K562 (cell line): ENCODE data around the gene FAM217B. TPM values are rescaled to one million over a fixed set of nuclear protein-coding genes. Genes with fewer than 3 reads are reported as not detected.

Experiments
- ATAC-seq: fragments of 200-7000 bp; cut with Tn5 transposase; 3 replicates; pipeline ENCODE4 v1.9.1; 2020; ENCODE audit warnings: moderate library complexity
- BruUV-seq: library from RNA; stranded (reverse); fragments of 400-500 nt; replicated peaks from 2 replicates; lab custom pipeline; 2021; lab: Mats Ljungman, UMichigan
- CTCF ChIA-PET: fragments of 300-600 bp; formaldehyde crosslinking; extraction: SDS; loops from one replicate; lab custom pipeline; 2021; ENCODE audit warnings: low intra/inter-chr PET ratio; lab: Yijun Ruan, JAX
- POLR2A ChIA-PET: fragments of 300-600, 350-650 bp; sonication (Branson Sonifier 250); formaldehyde crosslinking; extraction: SDS; loops from one replicate; lab custom pipeline; 2021; ENCODE audit warnings: antibody characterized with exemption, inconsistent platforms; lab: Yijun Ruan, JAX
- DNase-seq, 4 experiments: peaks; one replicate each; pipeline versions ENCODE4 v3.0.0 to v3.0.0-alpha.2; 2011 to 2018; ENCODE audit warnings: low spot score in 3 of 4, mixed read lengths in 3 of 4; ENCODE audit errors: extremely low read depth in 1 of 4
- FAIRE-seq: peaks from 2 replicates; lab custom pipeline; 2011; peaks lifted over from hg19 to GRCh38; lab: Jason Lieb, UNC
- H2AFZ ChIP-seq: 2 replicates; pipeline ENCODE4 v1.6.0; 2011; ENCODE audit warnings: low read depth, low read length, control low read depth, inconsistent platforms
- H3K27ac ChIP-seq: fragments of 200-600 bp; 3 replicates; pipeline ENCODE4 v1.8.0; 2011; ENCODE audit warnings: low read depth, mild to moderate bottlenecking, control low read depth, inconsistent platforms, low read length, moderate library complexity, mixed read lengths; ENCODE audit errors: extremely low read depth
- H3K27me3 ChIP-seq, 2 experiments: fragments of 300-600 bp in 1 of 2; 2 replicates in 1 of 2; 3 replicates in 1 of 2; pipeline versions ENCODE4 v1.6.0 to v1.8.0; 2011; ENCODE audit warnings: inconsistent platforms in 2 of 2, low read length in 2 of 2, mild to moderate bottlenecking in 1 of 2, mixed read lengths in 1 of 2, moderate library complexity in 1 of 2; ENCODE audit not compliant: control insufficient read depth in 2 of 2, insufficient read depth in 2 of 2
- H3K36me3 ChIP-seq: fragments of 300-600 bp; 3 replicates; pipeline ENCODE4 v1.8.0; 2011; ENCODE audit warnings: mild to moderate bottlenecking, low read length, inconsistent platforms; ENCODE audit not compliant: control insufficient read depth, insufficient read depth
- H3K4me1 ChIP-seq, 2 experiments: fragments of 200-600 bp in 1 of 2; replicated peaks in 1 of 2; 2 replicates in 1 of 2; 3 replicates in 1 of 2; pipeline versions ENCODE4 v1.5.1 to v1.8.0; 2011; ENCODE audit warnings: inconsistent platforms in 2 of 2, low read length in 2 of 2, mild to moderate bottlenecking in 1 of 2, mixed read lengths in 1 of 2, moderate library complexity in 1 of 2; ENCODE audit not compliant: control insufficient read depth in 2 of 2, insufficient read depth in 2 of 2
- H3K4me2 ChIP-seq: 2 replicates; pipeline ENCODE4 v1.6.1; 2011; ENCODE audit warnings: low read length, control low read depth, inconsistent platforms, mixed read lengths; ENCODE audit not compliant: insufficient read depth
- H3K4me3 ChIP-seq: fragments of 200-600 bp; sonication (generic), shearing (Covaris generic); 2 replicates; pipeline ENCODE4 v1.5.1; 2016; ENCODE audit warnings: control low read depth, inconsistent platforms
- H3K79me2 ChIP-seq: fragments of 200-600 bp; 3 replicates; pipeline ENCODE4 v1.8.0; 2011; ENCODE audit warnings: low read length, inconsistent platforms; ENCODE audit not compliant: control insufficient read depth, insufficient read depth
- H3K9ac ChIP-seq, 2 experiments: 2 replicates each; pipeline versions ENCODE4 v1.6.0 to v1.6.1; 2011; ENCODE audit warnings: low read depth in 2 of 2, low read length in 2 of 2, control low read depth in 1 of 2, inconsistent platforms in 1 of 2, mild to moderate bottlenecking in 1 of 2, mixed read lengths in 1 of 2; ENCODE audit not compliant: insufficient read depth in 1 of 2
- H3K9me1 ChIP-seq: one replicate; pipeline ENCODE4 v1.6.0; 2011; ENCODE audit warnings: inconsistent platforms, mild to moderate bottlenecking, low read length, moderate library complexity; ENCODE audit not compliant: control insufficient read depth, insufficient read depth
- H3K9me3 ChIP-seq: replicated peaks from 2 replicates; pipeline ENCODE4 v1.5.1; 2011; ENCODE audit warnings: low read depth, low read length, inconsistent platforms; ENCODE audit not compliant: control insufficient read depth, insufficient read depth
- H4K20me1 ChIP-seq: replicated peaks from 2 replicates; pipeline ENCODE4 v1.6.1; 2011; ENCODE audit warnings: low read length, inconsistent platforms, mixed read lengths; ENCODE audit not compliant: control insufficient read depth, insufficient read depth
- HOMEZ ChIP-seq: fragments of 250-450 bp; sonication (Bioruptor Pico); IDR thresholded peaks from 2 replicates; pipeline ENCODE4 v1.4.0; 2020; ENCODE audit warnings: mild to moderate bottlenecking, moderate library complexity
- KAT7 ChIP-seq: sonication (generic); formaldehyde crosslinking; IDR thresholded peaks from 2 replicates; pipeline ENCODE4 v1.8.0; 2022; ENCODE audit warnings: missing genetic modification reagents, mild to moderate bottlenecking, borderline replicate concordance
- NR2C1 ChIP-seq, 2 experiments: fragments of 450-650 bp; IDR thresholded peaks; 2 replicates each; pipeline ENCODE4 v1.6.1; 2017; ENCODE audit warnings: mild to moderate bottlenecking in 2 of 2, antibody characterized with exemption in 1 of 2, inconsistent platforms in 1 of 2, missing compliant biosample characterization in 1 of 2, missing genetic modification characterization in 1 of 2
- RAD21 ChIP-seq, 2 experiments: fragments of 250-450 bp in 1 of 2; fragments of 450-650 bp in 1 of 2; sonication (Bioruptor Pico) in 1 of 2; formaldehyde crosslinking in 1 of 2; IDR thresholded peaks in 1 of 2; conservative IDR thresholded peaks in 1 of 2; 2 replicates each; pipeline versions ENCODE4 v1.4.0 to v1.8.0; 2020 to 2022; ENCODE audit warnings: mild to moderate bottlenecking in 2 of 2, moderate library complexity in 1 of 2
- ZNF165 ChIP-seq: fragments of 250-450 bp; sonication (Bioruptor Pico); IDR thresholded peaks from 2 replicates; pipeline ENCODE4 v1.4.0; 2020; ENCODE audit warnings: borderline replicate concordance
- ZNF518B ChIP-seq: fragments of 250-450 bp; sonication (Bioruptor Pico); IDR thresholded peaks from 2 replicates; pipeline ENCODE4 v1.5.0; 2021; ENCODE audit warnings: mild to moderate bottlenecking, moderate library complexity
- ZNF57 ChIP-seq: fragments of 450-650 bp; formaldehyde crosslinking; IDR thresholded peaks from 2 replicates; pipeline ENCODE4 v1.4.0; 2020; ENCODE audit warnings: mild to moderate bottlenecking, moderate library complexity
- WGBS: fragments of 100-300 bp; shearing (Covaris generic); methylation state at CpG from one replicate; pipeline ENCODE4 v1.1.6; 2016; ENCODE audit warnings: low coverage, mixed read lengths; ENCODE audit not compliant: insufficient coverage; ENCODE audit errors: missing lambda C conversion rate; 5-methylcytosine and 5-hydroxymethylcytosine counted together
- in situ Hi-C: fragments of 300-500 bp; cut with MboI; formaldehyde crosslinking; loops from 4 replicates; pipeline ENCODE4 v1.15.0; 2018; ENCODE audit warnings: inconsistent platforms, mixed read lengths
- intact Hi-C: fragments of 100-400 bp; cut with micrococcal nuclease; formaldehyde crosslinking; loops from 2 replicates; pipeline ENCODE4 v1.14.2; 2022
- polyA plus RNA-seq, 8 experiments: library from polyadenylated mRNA; depleted of rRNA in 4 of 8; stranded (reverse) in 5 of 8; unstranded in 3 of 8; fragments of >200 nt; fragmentation: Nextera tagmentation in 2 of 8; fragmentation: Illumina TruSeq in 1 of 8; extraction: Ambion mirVana in 2 of 8; extraction: Trizol in 1 of 8; gene quantifications; 2 replicates each; pipeline versions ENCODE4 v1.2.1 to v1.2.3, GENCODE V29; 2011 to 2014; ENCODE audit warnings: inconsistent platforms in 1 of 8, missing spikeins in 1 of 8
- total RNA-seq, 7 experiments: library from RNA; depleted of rRNA in 6 of 7; stranded (reverse); fragments of >200 nt in 6 of 7; fragmentation: Illumina TruSeq in 2 of 7; extraction: Trizol in 2 of 7; gene quantifications; 2 replicates each; pipeline versions ENCODE4 v1.2.1 to v1.2.3, GENCODE V29; 2011 to 2021; ENCODE audit warnings: low replicate concordance in 1 of 7
- TF ChIP-seq, protein P1 (sequence below), 2 experiments: fragments of 450-650 bp in 1 of 2; IDR thresholded peaks; 2 replicates each; pipeline ENCODE4 v1.6.1; 2011 to 2017; ENCODE audit warnings: low read depth in 2 of 2, antibody characterized with exemption in 1 of 2, borderline replicate concordance in 1 of 2, low read length in 1 of 2, mild to moderate bottlenecking in 1 of 2, mixed read lengths in 1 of 2; ENCODE audit not compliant: control insufficient read depth in 1 of 2

Gene FAM217B
- total and polyA plus RNA-seq, 9 of the 15 experiments (the other 6 are each of a cell fraction or from before 2014, with no cell fraction given), result 4.8 to 11.4 (median 6.9) TPM

- Histone ChIP-seq H3K4me3 (no peak overlapping the region), H3K9me3 (no peaks in the 10 kb centered on the region), H3K27ac (no peak overlapping the region), H2AFZ (no peak overlapping the region), H3K79me2 (no peaks in the 10 kb centered on the region), H3K4me1 (no peaks in the 10 kb centered on the region), H3K27me3 (no peaks in the 10 kb centered on the region), H3K4me2 (no peak overlapping the region), H3K9me1 (no peaks in the 10 kb centered on the region), H3K9ac (no peak overlapping the region), H3K36me3 (no peaks in the 10 kb centered on the region), H4K20me1 (no peaks in the 10 kb centered on the region)
- 0% methylated on average over 1 of the region's 1 CpG for WGBS
- ChIA-PET POLR2A (no interaction called here), CTCF (no interaction called here)
- ATAC-seq, result no peak
- FAIRE-seq, result no peak
- no TSS peak for BruUV-seq
- intact Hi-C loops (no loop called here), in situ Hi-C loops (no loop called here)
- no peak for DNase-seq
- TF ChIP-seq ZNF165 (no peak), ZNF57 (CRISPR knock-in tag) (no peak), HOMEZ (CRISPR knock-in tag) (no peak), NR2C1 (IDR thresholded peaks at IDR 0.05) (no peak), NR2C1 (tag; IDR thresholded peaks at IDR 0.05) (no peak), RAD21 (CRISPR knock-in tag; conservative IDR thresholded peaks at IDR 0.05 in 1 of 2, IDR thresholded peaks at IDR 0.05 in 1 of 2) (no peak), ZNF518B (CRISPR knock-in tag) (no peak), KAT7 (CRISPR knock-in tag) (no peak)
- TF ChIP-seq, protein P1, sequence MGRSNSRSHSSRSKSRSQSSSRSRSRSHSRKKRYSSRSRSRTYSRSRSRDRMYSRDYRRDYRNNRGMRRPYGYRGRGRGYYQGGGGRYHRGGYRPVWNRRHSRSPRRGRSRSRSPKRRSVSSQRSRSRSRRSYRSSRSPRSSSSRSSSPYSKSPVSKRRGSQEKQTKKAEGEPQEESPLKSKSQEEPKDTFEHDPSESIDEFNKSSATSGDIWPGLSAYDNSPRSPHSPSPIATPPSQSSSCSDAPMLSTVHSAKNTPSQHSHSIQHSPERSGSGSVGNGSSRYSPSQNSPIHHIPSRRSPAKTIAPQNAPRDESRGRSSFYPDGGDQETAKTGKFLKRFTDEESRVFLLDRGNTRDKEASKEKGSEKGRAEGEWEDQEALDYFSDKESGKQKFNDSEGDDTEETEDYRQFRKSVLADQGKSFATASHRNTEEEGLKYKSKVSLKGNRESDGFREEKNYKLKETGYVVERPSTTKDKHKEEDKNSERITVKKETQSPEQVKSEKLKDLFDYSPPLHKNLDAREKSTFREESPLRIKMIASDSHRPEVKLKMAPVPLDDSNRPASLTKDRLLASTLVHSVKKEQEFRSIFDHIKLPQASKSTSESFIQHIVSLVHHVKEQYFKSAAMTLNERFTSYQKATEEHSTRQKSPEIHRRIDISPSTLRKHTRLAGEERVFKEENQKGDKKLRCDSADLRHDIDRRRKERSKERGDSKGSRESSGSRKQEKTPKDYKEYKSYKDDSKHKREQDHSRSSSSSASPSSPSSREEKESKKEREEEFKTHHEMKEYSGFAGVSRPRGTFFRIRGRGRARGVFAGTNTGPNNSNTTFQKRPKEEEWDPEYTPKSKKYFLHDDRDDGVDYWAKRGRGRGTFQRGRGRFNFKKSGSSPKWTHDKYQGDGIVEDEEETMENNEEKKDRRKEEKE (IDR thresholded peaks at IDR 0.05; ENCODE audit: borderline replicate concordance in 1 of 2, control insufficient read depth in 1 of 2, low read depth in 2 of 2, low read length in 1 of 2), result no peak
Observed at GRCh38 chr20:59925359-59925758, 14.8 kb upstream of the FAM217B start.
